Endothelial cell of umbilical vein (primary cell): ENCODE measurements around the gene REXO2. TPM values are rescaled to one million over a fixed set of nuclear protein-coding genes. Genes with fewer than 3 reads are reported as not detected.

ENCODE experiments used
- BruUV-seq: library from RNA; stranded (reverse); fragments of 400-500 nt; replicated peaks from 2 replicates; lab custom pipeline; 2021; lab: Mats Ljungman, UMichigan
- CTCF ChIA-PET: fragments of 300-600, 350-600 bp; sonication (Branson Sonifier 250); formaldehyde crosslinking; loops from one replicate; lab custom pipeline; 2021; ENCODE audit warnings: antibody characterized with exemption, inconsistent platforms; lab: Charles Lee
- POLR2A ChIA-PET: fragments of 300-600, 350-600 bp; sonication (Branson Sonifier 250); formaldehyde crosslinking; loops from one replicate; lab custom pipeline; 2021; ENCODE audit warnings: antibody characterized with exemption, inconsistent platforms; lab: Charles Lee
- DNase-seq: peaks from one replicate; pipeline ENCODE4 v3.0.0-alpha.2; 2011; ENCODE audit warnings: low read depth, low spot score
- FAIRE-seq: peaks from 2 replicates; lab custom pipeline; 2011; peaks lifted over from hg19 to GRCh38; lab: Jason Lieb, UNC
- H2AFZ ChIP-seq: 2 replicates; pipeline ENCODE4 v1.6.0; 2012; ENCODE audit warnings: low read depth, low read length, control low read depth, inconsistent platforms
- H3K27ac ChIP-seq: 2 replicates; pipeline ENCODE4 v1.5.1; 2011; ENCODE audit warnings: low read depth, mild to moderate bottlenecking, control low read depth, low read length, moderate library complexity; ENCODE audit not compliant: insufficient read depth
- H3K27me3 ChIP-seq, 2 experiments: 2 replicates each; pipeline versions ENCODE4 v1.6.0 to v1.6.1; 2011; ENCODE audit warnings: low read length in 2 of 2, mixed read lengths in 1 of 2; ENCODE audit not compliant: control insufficient read depth in 2 of 2, insufficient read depth in 2 of 2
- H3K36me3 ChIP-seq, 2 experiments: 2 replicates in 1 of 2; 3 replicates in 1 of 2; pipeline ENCODE4 v1.5.1; 2011; ENCODE audit warnings: low read length in 2 of 2, mild to moderate bottlenecking in 1 of 2, moderate library complexity in 1 of 2; ENCODE audit not compliant: control insufficient read depth in 2 of 2, insufficient read depth in 2 of 2; ENCODE audit errors: extremely low read depth in 1 of 2
- H3K4me1 ChIP-seq: 3 replicates; pipeline ENCODE4 v1.5.1; 2011; ENCODE audit warnings: mild to moderate bottlenecking, low read length; ENCODE audit not compliant: control insufficient read depth, insufficient read depth; ENCODE audit errors: extremely low read depth
- H3K4me2 ChIP-seq: 2 replicates; pipeline ENCODE4 v1.6.1; 2011; ENCODE audit warnings: low read length, control low read depth, mixed read lengths; ENCODE audit not compliant: insufficient read depth
- H3K4me3 ChIP-seq, 3 experiments: fragments of 200-600 bp in 1 of 3; sonication (generic), shearing (Covaris generic) in 1 of 3; replicated peaks in 1 of 3; 2 replicates each; pipeline ENCODE4 v1.5.1; 2011 to 2016; ENCODE audit warnings: control low read depth in 3 of 3, low read length in 3 of 3, mild to moderate bottlenecking in 2 of 3, inconsistent platforms in 1 of 3, low read depth in 1 of 3, moderate library complexity in 1 of 3; ENCODE audit not compliant: insufficient read depth in 1 of 3
- H3K79me2 ChIP-seq: 2 replicates; pipeline ENCODE4 v1.6.0; 2012; ENCODE audit warnings: low read length, inconsistent platforms; ENCODE audit not compliant: control insufficient read depth, insufficient read depth
- H3K9ac ChIP-seq: replicated peaks from 2 replicates; pipeline ENCODE3; 2011; ENCODE audit warnings: low read length, control low read depth; ENCODE audit not compliant: insufficient read depth; ENCODE audit errors: extremely low read depth
- H3K9me1 ChIP-seq: replicated peaks from 3 replicates; pipeline ENCODE4 v1.6.0; 2011; ENCODE audit warnings: mild to moderate bottlenecking, low read length; ENCODE audit not compliant: control insufficient read depth, insufficient read depth; ENCODE audit errors: extremely low read depth
- H3K9me3 ChIP-seq: replicated peaks from 2 replicates; pipeline ENCODE4 v1.5.1; 2012; ENCODE audit warnings: low read length, inconsistent platforms; ENCODE audit not compliant: control insufficient read depth, insufficient read depth
- H4K20me1 ChIP-seq: replicated peaks from 2 replicates; pipeline ENCODE3; 2011; ENCODE audit warnings: mild to moderate bottlenecking, low read length; ENCODE audit not compliant: control insufficient read depth, insufficient read depth; ENCODE audit errors: extremely low read depth
- EZH2 ChIP-seq: IDR thresholded peaks from 2 replicates; pipeline ENCODE4 v1.6.1; 2012; ENCODE audit warnings: borderline replicate concordance, low read depth, mild to moderate bottlenecking, moderate library complexity, low read length, inconsistent platforms; ENCODE audit not compliant: severe bottlenecking
- FOS ChIP-seq: IDR thresholded peaks from 2 replicates; pipeline ENCODE4 v1.6.1; 2011; ENCODE audit warnings: mild to moderate bottlenecking, low read length, moderate library complexity, borderline replicate concordance; ENCODE audit not compliant: insufficient read depth
- GATA2 ChIP-seq: IDR thresholded peaks from 2 replicates; pipeline ENCODE4 v1.7.0; 2011; ENCODE audit warnings: low read depth, mild to moderate bottlenecking, moderate library complexity, mixed read lengths, low read length; ENCODE audit not compliant: insufficient read length, insufficient read depth
- JUN ChIP-seq: IDR thresholded peaks from 2 replicates; pipeline ENCODE4 v1.6.1; 2011; ENCODE audit warnings: borderline replicate concordance, low read depth; ENCODE audit not compliant: insufficient read length, insufficient read depth
- MYC ChIP-seq: IDR thresholded peaks from one replicate; pipeline ENCODE4 v1.6.1; 2011; ENCODE audit warnings: mild to moderate bottlenecking, low read depth, low read length
- POLR2A ChIP-seq: IDR thresholded peaks from 2 replicates; pipeline ENCODE4 v1.6.1; 2012; ENCODE audit warnings: low read depth, mild to moderate bottlenecking, control low read depth, low read length
- dilution Hi-C: fragments of 300-500 bp; cut with MboI; formaldehyde crosslinking; loops from one replicate; pipeline ENCODE4 v1.15.0; 2019; ENCODE audit warnings: low sequenced_read_pairs; ENCODE audit not compliant: extremely low pct_ligation_motif_present
- intact Hi-C: fragments of 100-400 bp; cut with micrococcal nuclease; formaldehyde crosslinking; loops from one replicate; pipeline ENCODE4 v1.10.0; 2022
- polyA plus RNA-seq, 4 experiments: library from polyadenylated mRNA; depleted of rRNA in 3 of 4; stranded (reverse) in 3 of 4; unstranded in 1 of 4; fragments of >200 nt; gene quantifications; 2 replicates each; pipeline versions ENCODE4 v1.2.1 to v1.2.3, GENCODE V29; 2011 to 2012; ENCODE audit warnings: missing spikeins in 1 of 4
- total RNA-seq: library from RNA; stranded (reverse); gene quantifications from 2 replicates; pipeline ENCODE4 v1.2.3, GENCODE V29; 2021
- TF ChIP-seq, protein P1 (sequence below): IDR thresholded peaks from 2 replicates; pipeline ENCODE4 v1.6.1; 2011; ENCODE audit not compliant: insufficient read depth, insufficient read length

REXO2 gene
- total and polyA plus RNA-seq, 2 donors (not counting 3 experiments of a cell fraction or from before 2014, with no cell fraction given): 182 to 296 TPM

DNA sequence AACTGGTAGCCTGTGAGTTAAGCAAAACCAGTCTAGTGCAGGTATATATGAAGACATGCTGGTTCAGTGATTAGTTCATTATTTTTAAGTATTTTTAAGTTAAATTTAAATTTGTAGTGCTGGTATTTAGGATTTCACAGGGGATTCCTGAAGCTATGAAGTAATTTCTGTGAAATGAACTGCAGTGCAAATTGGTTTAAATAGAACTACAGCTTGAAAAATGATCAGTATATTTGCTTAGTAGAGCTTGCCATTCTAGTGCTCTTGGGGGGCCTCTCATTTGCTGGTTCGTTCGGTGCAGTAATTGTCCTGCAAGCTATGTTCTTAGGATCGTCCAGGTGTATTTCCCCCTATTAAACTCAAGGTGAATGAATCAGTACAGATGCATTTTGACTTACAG lies 13.1 kb downstream of the REXO2 start:
- no peak overlapping the region for H2AFZ ChIP-seq
- no peak overlapping the region for H3K9ac ChIP-seq
- TF ChIP-seq EZH2: no peak
- no peak for TF ChIP-seq FOS
- no peak for TF ChIP-seq JUN
- BruUV-seq: no TSS peak
- H3K79me2 ChIP-seq: peaks cover 14% of the 10 kb centered on the region
- DNase-seq (no peak), FAIRE-seq (no peak)
- H3K36me3 ChIP-seq: peaks cover 11 to 16% of the 10 kb centered on the region in 2 experiments
- H3K4me3 ChIP-seq: no peak overlapping the region
- no peaks in the 10 kb centered on the region for H3K9me1 ChIP-seq
- CTCF ChIA-PET: interaction anchor here (0.8 to 1.5 kb wide), 2 partner anchors 10 to 112 kb away, joined by 3 to 4 read pairs; no protein-coding TSS in a partner anchor
- intact Hi-C loops: no loop called here
- POLR2A ChIA-PET: no interaction called here
- H3K9me3 ChIP-seq: no peaks in the 10 kb centered on the region
- H4K20me1 ChIP-seq: no peaks in the 10 kb centered on the region
- H3K27ac ChIP-seq: no peak overlapping the region
- dilution Hi-C loops: no loop called here
- no peaks in the 10 kb centered on the region for H3K27me3 ChIP-seq
- H3K4me2 ChIP-seq: no peak overlapping the region
- no peaks in the 10 kb centered on the region for H3K4me1 ChIP-seq

DNA sequence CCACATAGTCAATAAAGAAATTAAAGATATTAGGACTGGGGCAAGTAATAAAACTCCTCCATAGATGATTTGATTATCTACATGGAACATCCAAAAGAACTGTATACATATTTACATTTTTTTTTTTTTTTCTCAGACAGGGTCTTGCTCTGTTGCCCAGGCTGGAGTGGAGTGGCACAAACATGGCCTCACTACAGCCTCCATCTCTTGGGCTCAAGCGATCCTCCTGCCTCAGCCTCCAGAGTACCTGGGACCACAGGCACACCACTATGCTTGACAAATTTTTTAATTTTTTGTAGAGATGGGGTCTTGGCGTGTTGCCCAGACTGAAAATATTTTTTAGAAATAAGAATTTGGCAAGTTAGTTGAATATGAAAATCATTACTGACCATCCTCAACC lies 24.7 kb downstream of the REXO2 start:
- no peaks in the 10 kb centered on the region for H4K20me1 ChIP-seq
- POLR2A ChIA-PET: no interaction called here
- no peaks in the 10 kb centered on the region for H3K79me2 ChIP-seq
- H3K27me3 ChIP-seq: no peaks in the 10 kb centered on the region
- H2AFZ ChIP-seq: no peak overlapping the region
- no peak overlapping the region for H3K27ac ChIP-seq
- dilution Hi-C loops: no loop called here
- intact Hi-C loops: no loop called here
- no peak for TF ChIP-seq MYC
- no peak for TF ChIP-seq POLR2A
- no peak for TF ChIP-seq EZH2
- TF ChIP-seq JUN: no peak
- no peak for TF ChIP-seq GATA2
- TF ChIP-seq FOS: no peak
- TF ChIP-seq, protein P1, sequence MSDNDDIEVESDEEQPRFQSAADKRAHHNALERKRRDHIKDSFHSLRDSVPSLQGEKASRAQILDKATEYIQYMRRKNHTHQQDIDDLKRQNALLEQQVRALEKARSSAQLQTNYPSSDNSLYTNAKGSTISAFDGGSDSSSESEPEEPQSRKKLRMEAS: no peak
- no peaks in the 10 kb centered on the region for H3K9me1 ChIP-seq
- H3K4me1 ChIP-seq: no peaks in the 10 kb centered on the region
- FAIRE-seq (no peak), DNase-seq (no peak)
- BruUV-seq: no TSS peak
- no peak overlapping the region for H3K9ac ChIP-seq
- no peak overlapping the region for H3K4me2 ChIP-seq
- no peak overlapping the region for H3K4me3 ChIP-seq
- no peaks in the 10 kb centered on the region for H3K9me3 ChIP-seq
- no peaks in the 10 kb centered on the region for H3K36me3 ChIP-seq
- CTCF ChIA-PET: no interaction called here
